Islet of Langerhans (tissue), 1 donor: ENCODE data around the gene NEAT1.

Experiments
- FAIRE-seq: peaks from one replicate; lab custom pipeline; 2011; peaks lifted over from hg19 to GRCh38; lab: Jason Lieb, UNC

Gene NEAT1

GRCh38 chr11:65486570-65487466 is 64.2 kb downstream of the NEAT1 start:
- no peak for FAIRE-seq

- peak; percentile 53 for FAIRE-seq
Measured at GRCh38 chr11:65487467-65488272, 65.1 kb downstream of the NEAT1 start.

GRCh38 chr11:65488273-65489034 is 65.9 kb downstream of the NEAT1 start:
- FAIRE-seq, result no peak

GRCh38 chr11:65489035-65489705 is 66.6 kb downstream of the NEAT1 start:
- no peak for FAIRE-seq

- no peak for FAIRE-seq
Measured at GRCh38 chr11:65489706-65490320, 67.2 kb downstream of the NEAT1 start.

GRCh38 chr11:65491163-65491465 is 68.5 kb downstream of the NEAT1 start:
- FAIRE-seq, result no peak

GRCh38 chr11:65491614-65492386 is 69.2 kb downstream of the NEAT1 start:
- FAIRE-seq, result no peak

GRCh38 chr11:65492387-65492636 is 69.7 kb downstream of the NEAT1 start:
- FAIRE-seq, result no peak

- no peak for FAIRE-seq
Measured at GRCh38 chr11:65492637-65493366, 70.2 kb downstream of the NEAT1 start.

GRCh38 chr11:65493367-65494176 is 71.0 kb downstream of the NEAT1 start:
- FAIRE-seq, result no peak
